GM19351 (cell line): Measurements from ENCODE around the gene NEFH.
"Not testable (repeated sequence)": the region's sequence is repeated elsewhere in the genome, so short reads cannot be mapped to it uniquely, and the experiment has no call there.

Experiments
- ATAC-seq: cut with Tn5 transposase; IDR thresholded peaks from one replicate; pipeline ENCODE4 v1.9.1; 2021; ENCODE audit warnings: mild to moderate bottlenecking, moderate library complexity; ENCODE audit not compliant: unreplicated experiment

Gene NEFH

DNA sequence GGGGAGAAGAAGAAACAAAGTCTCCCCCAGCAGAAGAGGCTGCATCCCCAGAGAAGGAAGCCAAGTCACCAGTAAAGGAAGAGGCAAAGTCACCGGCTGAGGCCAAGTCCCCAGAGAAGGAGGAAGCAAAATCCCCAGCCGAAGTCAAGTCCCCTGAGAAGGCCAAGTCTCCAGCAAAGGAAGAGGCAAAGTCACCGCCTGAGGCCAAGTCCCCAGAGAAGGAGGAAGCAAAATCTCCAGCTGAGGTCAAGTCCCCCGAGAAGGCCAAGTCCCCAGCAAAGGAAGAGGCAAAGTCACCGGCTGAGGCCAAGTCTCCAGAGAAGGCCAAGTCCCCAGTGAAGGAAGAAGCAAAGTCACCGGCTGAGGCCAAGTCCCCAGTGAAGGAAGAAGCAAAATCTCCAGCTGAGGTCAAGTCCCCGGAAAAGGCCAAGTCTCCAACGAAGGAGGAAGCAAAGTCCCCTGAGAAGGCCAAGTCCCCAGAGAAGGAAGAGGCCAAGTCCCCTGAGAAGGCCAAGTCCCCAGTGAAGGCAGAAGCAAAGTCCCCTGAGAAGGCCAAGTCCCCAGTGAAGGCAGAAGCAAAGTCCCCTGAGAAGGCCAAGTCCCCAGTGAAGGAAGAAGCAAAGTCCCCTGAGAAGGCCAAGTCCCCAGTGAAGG, 9.2 kb downstream of the NEFH start:
- not testable (repeated sequence) for ATAC-seq

DNA sequence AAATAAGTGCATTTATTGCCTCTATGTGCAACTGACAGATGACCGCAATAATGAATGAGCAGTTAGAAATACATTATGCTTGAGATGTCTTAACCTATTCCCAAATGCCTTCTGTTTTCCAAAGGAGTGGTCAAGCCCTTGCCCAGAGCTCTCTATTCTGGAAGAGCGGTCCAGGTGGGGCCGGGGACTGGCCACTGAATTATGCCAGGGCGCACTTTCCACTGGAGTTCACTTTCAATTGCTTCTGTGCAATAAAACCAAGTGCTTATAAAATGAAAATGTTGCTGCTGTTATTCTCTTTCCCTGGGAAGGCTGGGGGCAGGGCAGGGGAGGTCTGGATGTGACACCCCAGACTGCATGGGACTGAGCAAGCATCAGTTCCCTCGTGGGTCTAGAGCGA, 11.0 kb downstream of the NEFH start:
- no peak for ATAC-seq

DNA sequence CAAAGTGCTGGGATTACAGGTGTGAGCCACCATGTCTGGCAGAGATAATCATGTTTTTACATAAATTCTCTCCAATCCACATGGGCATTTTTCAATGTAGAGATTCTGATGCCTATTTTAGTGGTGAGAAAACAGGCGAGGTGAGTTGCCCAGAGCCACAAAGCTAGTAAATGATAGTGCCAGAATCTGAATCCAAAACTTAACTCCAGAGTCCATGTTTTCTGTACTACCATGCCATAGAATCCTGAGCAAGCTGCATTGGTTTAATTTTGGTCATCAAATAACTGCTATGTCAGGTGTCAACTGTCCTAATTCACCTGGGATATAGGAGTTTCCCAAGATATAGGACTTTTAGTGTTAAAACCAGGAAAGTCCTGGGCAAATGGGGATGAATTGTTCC, 13.6 kb downstream of the NEFH start:
- no peak for ATAC-seq

DNA sequence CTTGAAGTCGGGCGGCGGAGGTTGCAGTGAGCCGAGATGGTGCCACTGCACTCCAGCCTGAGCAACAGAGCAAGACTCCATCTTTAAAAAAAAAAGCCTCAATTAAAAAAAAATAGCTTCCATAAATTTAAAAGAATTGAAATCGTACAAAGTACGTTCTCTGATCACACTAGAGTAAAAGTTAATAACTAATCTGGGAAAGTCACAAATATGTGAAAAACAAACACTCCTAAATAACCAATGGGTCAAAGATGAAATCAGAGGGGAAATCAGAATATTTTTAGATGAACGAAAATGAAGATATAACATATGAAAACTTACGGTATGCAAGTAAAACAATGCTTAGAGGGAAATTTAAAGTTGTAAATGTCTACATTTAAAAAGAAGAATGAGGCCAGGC, 19.8 kb downstream of the NEFH start:
- no peak for ATAC-seq

DNA sequence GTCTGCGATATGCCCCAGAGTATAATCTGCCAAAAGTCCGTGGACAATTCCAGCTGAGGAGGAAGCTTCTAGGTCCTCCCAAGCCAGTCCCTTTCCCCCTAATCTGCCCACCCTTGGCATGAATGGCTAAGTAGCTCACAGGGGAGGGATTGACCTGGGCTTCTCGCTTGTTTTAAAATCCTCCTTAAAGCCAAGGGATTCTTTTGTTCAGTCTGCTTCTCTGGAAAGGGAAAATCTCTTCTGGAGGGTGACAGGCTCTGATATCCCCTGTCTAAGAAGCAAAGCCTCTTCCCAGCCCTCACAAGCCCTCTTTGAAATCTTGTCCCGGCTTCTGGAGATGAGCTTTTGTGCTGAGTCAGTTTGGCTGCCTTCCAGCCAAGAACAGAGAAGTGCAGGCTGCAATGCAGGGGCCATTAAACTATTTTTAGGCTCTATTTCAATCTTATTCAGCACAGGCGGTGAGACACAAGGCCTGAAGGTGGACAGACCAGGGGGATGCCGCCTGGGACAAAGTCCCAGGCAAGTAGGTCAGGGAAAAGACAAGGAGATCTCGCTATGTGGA, 23.9 kb downstream of the NEFH start:
- no peak for ATAC-seq

DNA sequence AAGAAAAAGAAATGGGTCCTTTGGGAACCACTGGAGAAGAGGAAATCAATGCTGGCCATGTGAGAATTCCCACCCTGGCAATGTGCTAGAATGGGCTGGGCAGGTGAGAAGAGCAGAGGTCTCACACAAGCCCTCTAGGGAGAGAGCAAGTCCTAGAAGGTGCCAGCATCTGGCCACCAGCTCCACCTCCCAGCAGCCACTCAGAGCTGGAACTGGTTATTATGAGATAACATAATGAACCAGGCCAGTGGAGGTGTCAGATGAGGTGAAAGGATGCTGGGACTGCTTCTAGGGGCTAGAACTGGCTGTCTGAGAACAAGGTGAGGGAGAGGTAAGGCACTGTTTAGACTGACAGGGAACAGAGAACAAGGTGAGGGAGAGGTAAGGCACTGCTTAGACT, 29.3 kb downstream of the NEFH start:
- ATAC-seq, result no peak

DNA sequence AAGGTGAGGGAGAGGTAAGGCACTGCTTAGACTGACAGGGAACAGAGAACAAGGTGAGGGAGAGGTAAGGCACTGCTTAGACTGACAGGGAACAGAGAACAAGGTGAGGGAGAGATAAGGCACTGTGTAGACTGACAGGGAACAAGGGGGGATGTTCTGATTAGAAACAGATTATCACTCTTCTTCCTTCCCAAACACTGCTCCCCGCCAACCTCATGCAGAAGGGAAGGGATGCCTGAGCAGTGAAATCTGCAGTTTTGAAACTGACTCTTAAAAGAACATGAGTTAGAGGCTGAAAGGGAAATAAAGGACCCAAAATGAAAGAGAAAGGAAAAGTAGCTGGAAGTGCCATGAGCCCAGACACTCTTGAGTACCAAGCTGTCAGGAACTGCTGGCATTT, 29.8 kb downstream of the NEFH start:
- ATAC-seq, result no peak

DNA sequence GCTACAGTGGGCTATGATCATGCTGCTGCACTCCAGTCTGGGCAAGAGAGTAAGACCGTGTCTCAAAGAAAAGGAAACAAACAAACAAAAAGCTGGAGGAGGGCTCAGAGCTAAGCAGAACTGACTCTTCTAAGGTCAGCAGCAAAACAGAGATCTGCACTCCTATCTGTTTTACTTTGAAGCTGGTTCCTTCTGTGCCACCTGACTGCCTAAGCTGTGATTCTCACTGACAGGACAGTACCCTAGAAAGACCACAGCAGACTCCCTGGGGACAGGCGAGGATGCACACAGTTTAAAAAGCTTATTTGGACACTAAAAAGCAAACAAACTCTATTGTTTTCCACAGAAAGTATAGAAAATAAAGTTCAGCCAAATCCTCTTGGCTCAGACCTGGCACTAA, 30.5 kb downstream of the NEFH start:
- no peak for ATAC-seq

DNA sequence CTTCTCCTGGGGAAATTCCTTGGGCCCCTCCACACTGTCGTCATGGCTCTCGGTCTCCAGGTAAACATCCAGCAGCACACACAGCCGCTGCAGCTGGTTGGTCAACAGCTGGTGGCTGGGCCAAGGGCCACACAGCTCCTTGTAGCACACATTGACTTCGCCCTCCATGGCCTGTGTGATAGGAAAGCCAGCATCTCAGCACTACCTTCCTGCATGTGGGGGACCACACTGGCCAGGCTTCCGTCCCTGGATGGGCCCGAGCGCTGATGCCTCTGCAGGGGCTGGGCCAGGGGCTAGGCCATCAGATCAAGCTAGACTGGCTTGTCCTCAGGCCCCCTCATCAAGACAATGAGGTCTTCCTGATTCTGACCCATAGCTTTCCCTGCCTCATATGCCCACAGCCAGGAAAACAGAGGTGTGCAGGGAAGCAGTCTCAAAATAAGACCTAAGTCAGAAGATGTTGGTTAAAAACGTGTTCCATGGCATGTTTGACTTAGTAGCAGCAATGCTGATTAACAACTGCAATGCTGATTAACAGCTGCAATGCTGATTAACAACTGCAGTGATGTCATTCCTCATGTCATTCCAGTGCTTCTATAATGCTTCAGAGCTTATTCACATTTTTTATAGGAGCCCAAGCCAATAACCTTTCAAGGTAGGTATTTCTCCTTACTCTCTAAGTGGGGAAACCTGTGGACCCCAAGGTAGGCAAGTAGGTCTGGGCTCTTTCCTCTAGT, 31.3 kb downstream of the NEFH start:
- ATAC-seq, result no peak

DNA sequence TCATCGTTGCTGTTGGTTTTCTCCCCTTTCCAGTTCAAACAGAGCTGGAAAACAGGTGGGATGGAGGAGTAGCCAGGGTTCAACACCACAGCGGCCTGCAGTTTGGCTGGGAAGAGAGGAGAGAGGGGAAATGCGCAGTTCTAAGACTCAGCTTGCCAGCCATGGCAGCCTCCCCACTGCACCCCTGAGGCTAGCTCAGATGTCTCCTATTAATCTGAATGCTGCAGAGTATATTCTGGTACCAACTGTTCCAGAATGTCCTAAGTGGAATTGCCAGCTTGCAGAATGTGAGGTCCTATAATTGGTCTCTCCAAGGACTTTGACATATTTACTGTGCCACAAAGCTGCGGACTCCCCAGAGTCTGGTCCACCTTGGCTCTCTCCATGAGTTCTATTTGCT, 32.0 kb downstream of the NEFH start:
- no peak for ATAC-seq

DNA sequence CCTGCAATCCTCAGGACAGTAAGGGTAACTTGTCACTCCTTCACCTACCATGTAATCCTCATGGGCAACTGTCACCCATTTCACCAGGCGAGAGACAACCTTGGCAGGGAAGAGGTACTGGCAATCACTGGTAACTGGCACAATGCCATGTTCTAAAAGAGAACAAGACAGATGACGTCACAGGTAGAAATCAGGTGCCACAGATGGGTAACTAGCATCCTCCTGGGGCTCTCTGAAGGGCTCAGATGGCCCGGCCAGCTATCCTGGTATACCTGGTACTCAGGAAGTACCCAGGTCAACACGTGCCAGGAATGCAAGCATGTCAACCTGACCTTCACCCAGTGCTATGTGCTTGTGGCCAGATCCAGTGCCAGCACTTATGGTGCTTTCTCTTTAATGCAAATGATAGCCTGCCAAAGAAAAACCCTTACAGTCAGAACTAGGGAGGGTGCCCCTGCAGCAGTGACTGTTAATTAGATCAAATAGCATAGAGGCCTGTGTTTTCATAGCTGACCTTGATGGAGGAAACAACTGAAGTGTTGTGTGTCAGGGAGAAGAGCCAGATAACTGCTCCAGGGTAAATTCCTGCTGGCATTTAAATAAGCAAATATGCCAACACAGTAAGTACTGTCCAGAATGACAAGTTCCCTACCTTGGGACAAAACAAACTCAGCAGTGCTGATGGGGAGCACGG, 37.3 kb downstream of the NEFH start:
- no peak for ATAC-seq

DNA sequence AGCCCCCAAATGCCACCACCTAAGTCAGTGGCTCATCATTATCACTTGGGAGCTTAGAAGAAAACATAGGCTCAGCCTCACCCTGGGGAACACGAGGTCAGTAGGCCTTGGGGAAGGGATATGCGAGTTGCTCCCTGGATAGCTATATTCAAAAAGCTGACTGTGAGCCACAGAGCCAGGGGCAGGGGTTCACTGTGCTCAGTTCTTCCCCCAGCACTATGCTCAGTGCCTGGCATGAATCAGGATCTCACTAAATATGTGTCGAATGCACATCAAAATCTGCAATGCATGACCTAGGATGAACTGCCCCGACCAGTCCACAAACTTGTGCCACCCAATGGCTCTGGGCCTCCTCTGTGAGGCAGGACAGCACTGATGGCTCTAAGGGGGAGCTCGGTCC, 38.4 kb downstream of the NEFH start:
- no peak for ATAC-seq

DNA sequence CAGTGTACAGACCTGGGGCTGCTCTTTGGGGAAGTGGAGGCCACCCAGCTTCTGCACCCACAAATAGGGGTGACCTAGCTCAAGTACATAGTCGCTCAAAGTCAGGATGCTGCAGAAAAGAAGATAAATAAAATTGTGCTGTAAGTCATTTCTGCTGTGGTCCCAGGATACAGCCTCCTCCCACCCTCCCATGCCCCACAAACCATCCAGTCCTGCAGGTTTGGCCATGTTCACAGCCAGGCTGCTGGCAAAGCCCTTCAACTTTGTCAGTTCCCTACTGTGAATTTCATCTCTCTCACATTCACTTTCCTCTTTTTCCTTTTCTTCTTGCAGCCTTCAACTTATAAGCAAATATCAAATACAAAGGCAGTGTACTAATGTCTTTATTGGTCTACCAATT, 40.0 kb downstream of the NEFH start:
- ATAC-seq, result no peak

DNA sequence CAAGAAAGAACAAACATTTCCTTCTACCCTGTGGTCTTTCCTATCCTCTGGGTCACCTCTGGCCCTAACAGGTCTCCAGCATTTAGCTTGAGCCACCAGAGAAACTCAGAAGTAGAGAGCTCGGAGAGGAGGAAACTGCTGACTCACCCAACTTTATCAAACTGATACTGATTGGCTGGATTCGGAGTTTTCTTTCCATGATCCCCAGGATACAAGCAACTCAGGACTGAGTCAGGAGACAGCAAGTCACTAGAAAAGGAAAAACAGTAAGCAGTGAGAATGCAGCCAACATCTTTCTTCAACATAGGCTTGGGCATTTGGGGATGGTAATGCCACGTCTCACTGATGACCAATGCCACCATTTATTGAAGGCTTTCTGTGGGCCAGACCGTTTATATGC, 40.8 kb downstream of the NEFH start:
- no peak for ATAC-seq

DNA sequence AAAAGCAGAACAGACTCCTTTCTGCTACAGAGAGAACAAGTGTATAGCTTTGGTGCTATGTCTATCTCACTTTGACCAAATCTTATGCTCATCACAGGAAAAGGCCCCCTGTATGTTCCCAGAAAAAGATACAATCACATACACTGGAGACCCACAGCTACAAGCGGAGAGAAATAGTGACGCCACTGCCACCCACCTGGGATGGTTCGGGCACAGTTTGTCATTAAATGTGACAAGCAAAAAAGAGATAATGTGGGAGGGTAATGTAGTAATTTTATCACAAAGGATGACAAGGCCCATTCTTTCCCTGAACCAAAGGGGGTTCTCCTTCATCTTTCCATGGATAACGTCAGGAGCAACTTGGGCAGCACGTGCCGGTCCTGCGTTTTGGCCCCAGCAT, 41.5 kb downstream of the NEFH start:
- ATAC-seq, result no peak

DNA sequence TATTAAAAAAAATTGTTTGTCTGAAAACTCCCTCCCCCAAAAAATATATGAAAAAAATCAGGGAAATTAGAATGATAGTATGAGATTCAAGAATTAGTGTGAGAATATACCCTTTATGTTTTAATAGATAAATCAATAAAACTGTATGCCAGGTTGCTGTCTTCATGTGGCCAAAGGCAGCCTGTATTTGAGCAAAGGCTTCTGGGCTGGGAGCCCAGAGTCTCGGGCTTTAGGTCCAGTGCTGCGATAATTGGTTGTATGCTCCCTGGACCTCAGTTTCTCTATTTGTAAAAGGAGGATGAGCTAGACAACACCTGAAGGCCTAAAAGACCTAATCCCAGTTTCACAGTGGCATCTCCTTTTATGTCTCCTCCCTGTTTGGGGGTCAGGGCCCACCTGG, 43.7 kb downstream of the NEFH start:
- ATAC-seq, result no peak

DNA sequence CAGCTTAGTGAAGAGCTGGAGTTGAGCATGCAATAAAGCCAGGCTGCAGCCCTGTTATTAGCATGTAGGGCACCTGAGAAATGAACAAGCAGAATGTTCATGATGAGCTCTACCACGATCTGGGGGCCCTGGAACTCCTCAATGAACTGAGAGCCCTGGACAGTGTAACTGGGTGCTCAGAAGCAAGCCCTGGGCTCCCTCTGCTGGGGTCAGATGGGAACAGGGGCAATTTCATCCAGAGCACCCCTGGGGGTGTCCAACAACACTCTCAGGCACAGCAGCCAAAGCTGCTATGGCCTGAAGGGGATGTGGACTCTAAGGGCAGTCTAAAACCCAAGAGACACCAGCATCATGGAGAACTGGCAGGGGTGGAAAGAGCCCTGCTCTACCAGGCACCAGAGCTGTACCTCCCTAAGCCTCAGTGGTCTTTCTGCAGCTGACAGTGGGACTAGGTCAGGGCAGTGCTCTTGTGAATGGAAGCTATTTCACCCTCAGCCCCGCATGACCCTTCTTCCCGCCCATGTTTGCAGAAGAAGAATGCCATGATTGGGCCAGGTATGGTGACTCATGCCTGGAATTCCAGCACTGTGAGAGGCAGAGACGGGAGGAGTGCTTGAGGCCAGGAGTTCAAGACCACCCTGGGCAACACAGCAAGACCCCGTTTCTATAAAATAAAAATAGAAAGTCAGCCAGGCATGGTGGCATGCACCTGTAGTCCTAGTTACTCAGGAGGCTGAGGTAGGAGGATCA, 44.6 kb downstream of the NEFH start:
- no peak for ATAC-seq

DNA sequence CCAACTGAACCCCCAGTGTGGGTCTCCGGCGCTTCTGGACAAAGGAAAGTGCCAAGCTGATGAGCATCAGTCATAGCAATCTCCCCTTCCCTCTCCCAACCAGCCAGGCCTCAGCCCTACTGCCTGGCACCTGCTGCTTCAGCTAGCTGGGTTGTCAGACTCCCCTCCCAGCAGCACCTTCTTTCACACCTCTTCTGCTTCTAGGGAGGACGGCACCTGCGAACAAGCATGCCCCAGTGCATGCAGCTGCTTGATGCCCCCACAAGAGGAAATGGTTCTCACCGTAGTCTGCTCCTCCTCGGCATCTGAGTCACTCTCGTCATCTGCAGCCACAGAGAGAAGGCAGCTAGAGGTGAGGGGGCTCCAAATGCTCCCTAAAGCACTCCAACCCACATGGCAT, 48.1 kb downstream of the NEFH start:
- no peak for ATAC-seq

DNA sequence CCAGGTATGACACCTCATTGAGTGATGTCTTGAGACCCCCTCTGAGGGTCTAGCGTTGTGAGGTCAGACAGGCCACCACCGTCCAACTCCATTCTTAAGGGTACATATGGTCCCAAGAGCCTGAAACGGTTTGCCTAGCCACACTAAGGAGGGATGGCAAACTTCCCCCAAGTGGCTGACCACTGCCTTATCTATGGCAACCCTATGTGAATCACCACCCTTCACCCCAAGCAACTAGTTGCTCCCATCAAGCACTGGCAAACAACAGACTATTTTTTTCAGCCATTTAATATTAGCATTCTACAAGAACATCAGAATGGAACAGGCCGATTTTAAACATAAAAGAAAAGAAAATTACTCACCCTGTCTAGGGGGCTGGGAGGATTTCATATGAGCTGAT, 50.7 kb downstream of the NEFH start:
- no peak for ATAC-seq

DNA sequence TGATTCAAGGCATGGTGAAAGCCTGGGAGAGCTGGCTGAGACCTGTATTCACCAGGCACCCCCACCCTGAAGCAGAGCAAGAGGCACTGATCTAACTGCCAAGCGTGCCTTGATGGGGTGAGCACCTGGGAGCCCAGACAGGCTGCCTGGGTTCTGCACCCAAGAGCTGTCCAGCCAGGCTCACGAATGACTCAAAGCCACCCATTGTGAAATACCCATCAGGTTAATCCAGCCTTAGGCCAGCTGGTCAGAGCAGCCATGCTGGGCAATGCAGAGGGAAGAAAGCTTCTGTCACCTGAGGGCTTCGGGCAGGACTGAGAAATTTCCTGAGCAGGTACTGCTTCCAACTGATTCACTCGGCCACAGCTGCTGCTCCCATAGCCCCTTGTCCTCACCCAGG, 51.4 kb downstream of the NEFH start:
- ATAC-seq, result no peak

DNA sequence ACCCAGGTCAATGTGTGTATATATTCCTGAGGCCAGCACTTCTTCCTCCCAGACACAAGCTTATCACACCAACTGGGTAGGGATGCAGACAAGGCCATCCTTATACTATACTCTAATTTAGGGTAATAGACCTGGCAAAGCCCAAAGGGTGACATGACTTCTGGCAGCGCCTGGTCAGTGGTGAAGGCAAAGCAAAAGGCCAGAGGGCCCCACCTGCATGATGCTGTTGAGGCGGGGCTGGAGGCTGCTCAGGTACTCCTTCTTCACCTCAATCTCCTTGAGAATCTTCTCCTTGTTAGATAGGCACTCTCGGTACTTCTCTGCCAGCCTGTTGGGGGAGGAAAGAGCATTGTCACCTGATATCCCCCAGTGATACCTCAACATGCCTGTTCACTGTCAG, 56.4 kb downstream of the NEFH start:
- no peak for ATAC-seq
